ENCODE data around the gene GABRA5. TPM values are rescaled to one million over a fixed set of nuclear protein-coding genes. Genes with fewer than 3 reads are reported as not detected.

The GABRA5 gene
- total and polyA plus RNA-seq, 2 of the 13 experiments (the other 11 are each of a cell fraction or from before 2014, with no cell fraction given), result not detected

DNA sequence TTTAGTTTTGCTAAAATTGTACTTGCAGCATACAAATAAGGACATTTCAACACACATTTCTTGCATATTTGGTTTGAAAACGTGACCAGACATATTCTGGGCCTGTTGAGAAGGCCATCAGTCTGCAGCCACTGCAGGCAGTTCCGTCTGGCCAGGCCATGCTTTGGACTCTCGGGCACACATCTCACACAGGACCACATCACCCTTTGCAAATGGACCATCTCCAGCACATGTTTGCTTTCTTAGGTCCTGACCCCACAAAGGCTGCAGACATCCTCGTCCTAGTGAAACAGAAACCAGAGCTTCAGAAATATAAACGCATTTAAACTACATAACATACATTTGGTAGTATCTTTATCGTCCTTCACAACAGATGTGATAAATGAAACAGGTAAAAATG lies 24.1 kb downstream of the GABRA5 start (continued):
- TF ChIP-seq, protein P1, sequence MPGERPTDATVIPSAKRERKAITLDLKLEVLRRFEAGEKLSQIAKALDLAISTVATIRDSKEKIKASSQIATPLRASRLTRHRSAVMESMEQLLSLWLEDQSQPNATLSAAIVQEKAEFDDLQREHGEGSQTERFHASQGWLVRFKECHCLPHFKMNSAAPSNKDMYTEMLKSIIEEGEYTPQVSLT (CRISPR knock-in tag; IDR thresholded peaks at IDR 0.05; ENCODE audit: borderline replicate concordance, low read depth), result no peak
- TF ChIP-seq SALL1 (CRISPR knock-in tag; IDR thresholded peaks at IDR 0.05) (no peak), SNRNP70 (IDR thresholded peaks at IDR 0.05; ENCODE audit: low read depth, low read length) (no peak), ZNF652 (CRISPR knock-in tag; IDR thresholded peaks at IDR 0.05; ENCODE audit: borderline replicate concordance, low read depth) (no peak), ZNF564 (CRISPR knock-in tag; IDR thresholded peaks at IDR 0.05) (no peak), ELF3 (CRISPR knock-in tag; IDR thresholded peaks at IDR 0.05) (no peak), ZNF883 (CRISPR knock-in tag; IDR thresholded peaks at IDR 0.05; ENCODE audit: not compliant biosample characterization) (no peak)
- TF ChIP-seq, protein P2, sequence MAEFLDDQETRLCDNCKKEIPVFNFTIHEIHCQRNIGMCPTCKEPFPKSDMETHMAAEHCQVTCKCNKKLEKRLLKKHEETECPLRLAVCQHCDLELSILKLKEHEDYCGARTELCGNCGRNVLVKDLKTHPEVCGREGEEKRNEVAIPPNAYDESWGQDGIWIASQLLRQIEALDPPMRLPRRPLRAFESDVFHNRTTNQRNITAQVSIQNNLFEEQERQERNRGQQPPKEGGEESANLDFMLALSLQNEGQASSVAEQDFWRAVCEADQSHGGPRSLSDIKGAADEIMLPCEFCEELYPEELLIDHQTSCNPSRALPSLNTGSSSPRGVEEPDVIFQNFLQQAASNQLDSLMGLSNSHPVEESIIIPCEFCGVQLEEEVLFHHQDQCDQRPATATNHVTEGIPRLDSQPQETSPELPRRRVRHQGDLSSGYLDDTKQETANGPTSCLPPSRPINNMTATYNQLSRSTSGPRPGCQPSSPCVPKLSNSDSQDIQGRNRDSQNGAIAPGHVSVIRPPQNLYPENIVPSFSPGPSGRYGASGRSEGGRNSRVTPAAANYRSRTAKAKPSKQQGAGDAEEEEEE (CRISPR knock-in tag; IDR thresholded peaks at IDR 0.05; ENCODE audit: borderline replicate concordance), result no peak
- TF ChIP-seq, protein P3, sequence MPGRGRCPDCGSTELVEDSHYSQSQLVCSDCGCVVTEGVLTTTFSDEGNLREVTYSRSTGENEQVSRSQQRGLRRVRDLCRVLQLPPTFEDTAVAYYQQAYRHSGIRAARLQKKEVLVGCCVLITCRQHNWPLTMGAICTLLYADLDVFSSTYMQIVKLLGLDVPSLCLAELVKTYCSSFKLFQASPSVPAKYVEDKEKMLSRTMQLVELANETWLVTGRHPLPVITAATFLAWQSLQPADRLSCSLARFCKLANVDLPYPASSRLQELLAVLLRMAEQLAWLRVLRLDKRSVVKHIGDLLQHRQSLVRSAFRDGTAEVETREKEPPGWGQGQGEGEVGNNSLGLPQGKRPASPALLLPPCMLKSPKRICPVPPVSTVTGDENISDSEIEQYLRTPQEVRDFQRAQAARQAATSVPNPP (CRISPR knock-in tag; IDR thresholded peaks at IDR 0.05), result no peak
- TF ChIP-seq, protein P4, sequence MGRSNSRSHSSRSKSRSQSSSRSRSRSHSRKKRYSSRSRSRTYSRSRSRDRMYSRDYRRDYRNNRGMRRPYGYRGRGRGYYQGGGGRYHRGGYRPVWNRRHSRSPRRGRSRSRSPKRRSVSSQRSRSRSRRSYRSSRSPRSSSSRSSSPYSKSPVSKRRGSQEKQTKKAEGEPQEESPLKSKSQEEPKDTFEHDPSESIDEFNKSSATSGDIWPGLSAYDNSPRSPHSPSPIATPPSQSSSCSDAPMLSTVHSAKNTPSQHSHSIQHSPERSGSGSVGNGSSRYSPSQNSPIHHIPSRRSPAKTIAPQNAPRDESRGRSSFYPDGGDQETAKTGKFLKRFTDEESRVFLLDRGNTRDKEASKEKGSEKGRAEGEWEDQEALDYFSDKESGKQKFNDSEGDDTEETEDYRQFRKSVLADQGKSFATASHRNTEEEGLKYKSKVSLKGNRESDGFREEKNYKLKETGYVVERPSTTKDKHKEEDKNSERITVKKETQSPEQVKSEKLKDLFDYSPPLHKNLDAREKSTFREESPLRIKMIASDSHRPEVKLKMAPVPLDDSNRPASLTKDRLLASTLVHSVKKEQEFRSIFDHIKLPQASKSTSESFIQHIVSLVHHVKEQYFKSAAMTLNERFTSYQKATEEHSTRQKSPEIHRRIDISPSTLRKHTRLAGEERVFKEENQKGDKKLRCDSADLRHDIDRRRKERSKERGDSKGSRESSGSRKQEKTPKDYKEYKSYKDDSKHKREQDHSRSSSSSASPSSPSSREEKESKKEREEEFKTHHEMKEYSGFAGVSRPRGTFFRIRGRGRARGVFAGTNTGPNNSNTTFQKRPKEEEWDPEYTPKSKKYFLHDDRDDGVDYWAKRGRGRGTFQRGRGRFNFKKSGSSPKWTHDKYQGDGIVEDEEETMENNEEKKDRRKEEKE (IDR thresholded peaks at IDR 0.05), result no peak

Measured in HepG2 (cell line).